GM21576 (cell line): ENCODE measurements around the gene NBAS.
"Not testable (repeated sequence)": the region's sequence is repeated elsewhere in the genome, so short reads cannot be mapped to it uniquely, and the experiment has no call there.

Experiments
- ATAC-seq: cut with Tn5 transposase; IDR thresholded peaks from one replicate; pipeline ENCODE4 v1.9.1; 2021; ENCODE audit warnings: mild to moderate bottlenecking, moderate library complexity; ENCODE audit not compliant: unreplicated experiment

NBAS gene

GRCh38 chr2:15278296-15278695 lies 282.8 kb downstream of the NBAS start:
- no peak for ATAC-seq

- no peak for ATAC-seq
Measured at GRCh38 chr2:15275346-15275745, 285.8 kb downstream of the NBAS start.

GRCh38 chr2:15273452-15273851 lies 287.7 kb downstream of the NBAS start:
- ATAC-seq = no peak

- no peak for ATAC-seq
Measured at GRCh38 chr2:15272942-15273341, 288.2 kb downstream of the NBAS start.

GRCh38 chr2:15271941-15272542 lies 289.1 kb downstream of the NBAS start:
- ATAC-seq = no peak

GRCh38 chr2:15271276-15271675 lies 289.9 kb downstream of the NBAS start:
- ATAC-seq = no peak

- ATAC-seq = no peak
Measured at GRCh38 chr2:15269043-15269442, 292.1 kb downstream of the NBAS start.

GRCh38 chr2:15265889-15266288 lies 295.2 kb downstream of the NBAS start:
- ATAC-seq = no peak

GRCh38 chr2:15263976-15264685 lies 297.0 kb downstream of the NBAS start:
- ATAC-seq = no peak

- no peak for ATAC-seq
Measured at GRCh38 chr2:15262792-15263191, 298.3 kb downstream of the NBAS start.

GRCh38 chr2:15260835-15261234 lies 300.3 kb downstream of the NBAS start:
- no peak for ATAC-seq

GRCh38 chr2:15260196-15260595 lies 300.9 kb downstream of the NBAS start:
- ATAC-seq = no peak

GRCh38 chr2:15259356-15259756 lies 301.8 kb downstream of the NBAS start:
- no peak for ATAC-seq

- not testable (repeated sequence) for ATAC-seq
Measured at GRCh38 chr2:15258385-15258784, 302.7 kb downstream of the NBAS start.

GRCh38 chr2:15253835-15254286 lies 307.3 kb downstream of the NBAS start:
- no peak for ATAC-seq

GRCh38 chr2:15253247-15253646 lies 307.9 kb downstream of the NBAS start:
- ATAC-seq = no peak

GRCh38 chr2:15251753-15252152 lies 309.4 kb downstream of the NBAS start:
- ATAC-seq = no peak

- not testable (repeated sequence) for ATAC-seq
Measured at GRCh38 chr2:15250946-15251345, 310.2 kb downstream of the NBAS start.

- ATAC-seq = no peak
Measured at GRCh38 chr2:15246870-15247269, 314.3 kb downstream of the NBAS start.

- no peak for ATAC-seq
Measured at GRCh38 chr2:15243762-15244161, 317.4 kb downstream of the NBAS start.

- no peak for ATAC-seq
Measured at GRCh38 chr2:15242936-15243461, 318.1 kb downstream of the NBAS start.

- ATAC-seq = no peak
Measured at GRCh38 chr2:15241929-15242328, 319.2 kb downstream of the NBAS start.
